Measurements from ENCODE around the gene CASK. TPM values are rescaled to one million over a fixed set of nuclear protein-coding genes. Genes with fewer than 3 reads are reported as not detected.

The CASK gene
- total and polyA plus RNA-seq, 2 donors from 2014 or later, result 15.9 to 58.9 TPM

- H3K27me3 ChIP-seq (ENCODE audit: control insufficient read depth, insufficient read depth, low read length), result no peaks in the 10 kb centered on the region
- FAIRE-seq (peak; percentile 96), DNase-seq (no peak)
- H3K9ac ChIP-seq (ENCODE audit: low read length in 3 of 3), result no peak overlapping the region
- TF ChIP-seq CTCF (IDR thresholded peaks at IDR 0.05; ENCODE audit: borderline replicate concordance, extremely low read depth, insufficient read depth), result no peak
- no peak overlapping the region for H3K27ac ChIP-seq (ENCODE audit: low read depth in 2 of 2, low read length in 2 of 2)
- H3K4me3 ChIP-seq (ENCODE audit: low read length in 3 of 3), result no peak overlapping the region
- no peaks in the 10 kb centered on the region for H3K4me1 ChIP-seq (ENCODE audit: control insufficient read depth in 2 of 3, insufficient read depth in 2 of 3, low read depth in 1 of 3, low read length in 3 of 3)
- no peaks in the 10 kb centered on the region for H3K36me3 ChIP-seq (ENCODE audit: control insufficient read depth in 2 of 3, insufficient read depth in 3 of 3, low read length in 3 of 3)
- intact Hi-C loops (cut with DNase I), result no loop called here
- no peaks in the 10 kb centered on the region for H3K9me3 ChIP-seq (ENCODE audit: control insufficient read depth in 2 of 3, insufficient read depth in 1 of 3, low read length in 3 of 3)
Observed at GRCh38 chrX:41779941-41780340, 143.4 kb downstream of the CASK start.

- no peaks in the 10 kb centered on the region for H3K27me3 ChIP-seq (ENCODE audit: control insufficient read depth, insufficient read depth, low read length)
- H3K27ac ChIP-seq (ENCODE audit: low read depth in 2 of 2, low read length in 2 of 2), result no peak overlapping the region
- H3K4me1 ChIP-seq (ENCODE audit: control insufficient read depth in 2 of 3, insufficient read depth in 2 of 3, low read depth in 1 of 3, low read length in 3 of 3), result no peaks in the 10 kb centered on the region
- no peaks in the 10 kb centered on the region for H3K9me3 ChIP-seq (ENCODE audit: control insufficient read depth in 2 of 3, insufficient read depth in 1 of 3, low read length in 3 of 3)
- intact Hi-C loops (cut with DNase I), result no loop called here
- H3K9ac ChIP-seq (ENCODE audit: low read length in 3 of 3), result no peak overlapping the region
- no peak for TF ChIP-seq CTCF (IDR thresholded peaks at IDR 0.05; ENCODE audit: borderline replicate concordance, extremely low read depth, insufficient read depth)
- no peaks in the 10 kb centered on the region for H3K36me3 ChIP-seq (ENCODE audit: control insufficient read depth in 2 of 3, insufficient read depth in 3 of 3, low read length in 3 of 3)
- FAIRE-seq (no peak), DNase-seq (peak in 1 of 5 donors; percentile 33)
- H3K4me3 ChIP-seq (ENCODE audit: low read length in 3 of 3), result no peak overlapping the region
Observed at GRCh38 chrX:41779030-41779564, 144.3 kb downstream of the CASK start.

GRCh38 chrX:41761702-41762101 lies 161.7 kb downstream of the CASK start:
- no peaks in the 10 kb centered on the region for H3K36me3 ChIP-seq (ENCODE audit: control insufficient read depth in 2 of 3, insufficient read depth in 3 of 3, low read length in 3 of 3)
- no peak for FAIRE-seq
- H3K27me3 ChIP-seq (ENCODE audit: control insufficient read depth, insufficient read depth, low read length), result no peaks in the 10 kb centered on the region
- no peak overlapping the region for H3K9ac ChIP-seq (ENCODE audit: low read length in 3 of 3)
- H3K27ac ChIP-seq (ENCODE audit: low read depth in 2 of 2, low read length in 2 of 2), result no peak overlapping the region
- DNase-seq, result no peak
- no peaks in the 10 kb centered on the region for H3K4me1 ChIP-seq (ENCODE audit: control insufficient read depth in 2 of 3, insufficient read depth in 2 of 3, low read depth in 1 of 3, low read length in 3 of 3)
- intact Hi-C loops (cut with DNase I), result no loop called here
- H3K4me3 ChIP-seq (ENCODE audit: low read length in 3 of 3), result no peak overlapping the region
- no peaks in the 10 kb centered on the region for H3K9me3 ChIP-seq (ENCODE audit: control insufficient read depth in 2 of 3, insufficient read depth in 1 of 3, low read length in 3 of 3)
- TF ChIP-seq CTCF (IDR thresholded peaks at IDR 0.05; ENCODE audit: borderline replicate concordance, extremely low read depth, insufficient read depth), result no peak

- Histone ChIP-seq H3K4me1 (ENCODE audit: control insufficient read depth in 2 of 3, insufficient read depth in 2 of 3, low read depth in 1 of 3, low read length in 3 of 3) (no peaks in the 10 kb centered on the region), H3K9me3 (ENCODE audit: control insufficient read depth in 2 of 3, insufficient read depth in 1 of 3, low read length in 3 of 3) (no peaks in the 10 kb centered on the region), H3K27me3 (ENCODE audit: control insufficient read depth, insufficient read depth, low read length) (no peaks in the 10 kb centered on the region), H3K9ac (ENCODE audit: low read length in 3 of 3) (no peak overlapping the region), H3K36me3 (ENCODE audit: control insufficient read depth in 2 of 3, insufficient read depth in 3 of 3, low read length in 3 of 3) (no peaks in the 10 kb centered on the region), H3K4me3 (ENCODE audit: low read length in 3 of 3) (no peak overlapping the region), H3K27ac (ENCODE audit: low read depth in 2 of 2, low read length in 2 of 2) (no peak overlapping the region)
- DNase-seq, result no peak
- peak; percentile 13 for FAIRE-seq
- no peak for TF ChIP-seq CTCF (IDR thresholded peaks at IDR 0.05; ENCODE audit: borderline replicate concordance, extremely low read depth, insufficient read depth)
- intact Hi-C loops (cut with DNase I), result no loop called here
Observed at GRCh38 chrX:41761169-41761568, 162.2 kb downstream of the CASK start.

All from kidney (tissue), 14 donors.